Ammon's horn (tissue), 1 donor: ENCODE results near the gene CRTAC1.
"Not testable (repeated sequence)": the region's sequence is repeated elsewhere in the genome, so short reads cannot be mapped to it uniquely, and the experiment has no call there.

Experiments used
- DNase-seq: peaks from one replicate; pipeline ENCODE4 v3.0.0-alpha.2; 2016; ENCODE audit warnings: low spot score

CRTAC1 gene

DNA sequence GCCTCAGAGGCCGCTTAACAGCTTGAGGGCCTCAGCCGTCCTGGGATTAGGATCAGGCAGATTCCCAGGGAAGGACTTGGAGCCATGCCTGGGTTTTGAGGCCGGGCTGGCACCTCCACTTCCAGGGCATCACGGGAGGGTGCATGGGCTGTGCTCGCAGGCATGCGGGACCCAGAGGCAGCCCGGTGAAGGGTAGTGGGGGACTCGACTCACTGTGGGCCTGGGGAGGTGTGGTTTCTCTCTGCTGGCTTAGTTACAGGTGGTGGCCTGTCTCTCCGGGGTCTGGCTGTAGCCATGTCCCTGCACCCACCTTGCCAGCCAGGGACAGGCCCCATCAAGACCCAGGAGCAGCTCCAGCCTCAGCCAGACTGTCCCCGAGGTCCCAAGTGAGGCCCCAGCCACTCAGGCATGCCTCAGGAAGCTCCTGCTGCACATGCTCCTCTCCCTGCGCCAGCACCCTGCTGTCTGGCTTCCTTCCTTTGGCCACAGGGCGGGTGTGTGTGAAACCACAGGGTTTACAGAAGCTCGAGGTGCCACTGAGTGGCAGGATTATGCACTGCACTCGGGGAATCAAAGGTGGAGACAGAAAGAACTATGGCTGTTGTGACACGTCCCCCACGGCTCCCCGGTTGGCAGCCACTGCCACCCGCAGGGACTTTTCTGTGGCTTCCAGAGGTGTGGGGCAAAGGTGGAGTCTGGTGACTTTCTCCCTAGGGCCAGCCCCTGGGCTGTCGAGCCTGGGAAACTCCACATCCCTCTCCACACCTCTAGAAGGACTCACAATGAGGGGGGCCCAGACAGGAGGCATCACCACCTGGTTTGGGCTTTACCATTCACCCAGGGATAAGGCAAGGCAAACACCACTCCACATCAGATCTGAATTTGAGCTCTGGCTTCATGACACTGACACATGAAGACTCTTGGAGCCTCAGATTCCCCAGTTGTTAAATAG lies 161.1 kb downstream of the CRTAC1 start:
- peak; percentile 92 for DNase-seq

DNA sequence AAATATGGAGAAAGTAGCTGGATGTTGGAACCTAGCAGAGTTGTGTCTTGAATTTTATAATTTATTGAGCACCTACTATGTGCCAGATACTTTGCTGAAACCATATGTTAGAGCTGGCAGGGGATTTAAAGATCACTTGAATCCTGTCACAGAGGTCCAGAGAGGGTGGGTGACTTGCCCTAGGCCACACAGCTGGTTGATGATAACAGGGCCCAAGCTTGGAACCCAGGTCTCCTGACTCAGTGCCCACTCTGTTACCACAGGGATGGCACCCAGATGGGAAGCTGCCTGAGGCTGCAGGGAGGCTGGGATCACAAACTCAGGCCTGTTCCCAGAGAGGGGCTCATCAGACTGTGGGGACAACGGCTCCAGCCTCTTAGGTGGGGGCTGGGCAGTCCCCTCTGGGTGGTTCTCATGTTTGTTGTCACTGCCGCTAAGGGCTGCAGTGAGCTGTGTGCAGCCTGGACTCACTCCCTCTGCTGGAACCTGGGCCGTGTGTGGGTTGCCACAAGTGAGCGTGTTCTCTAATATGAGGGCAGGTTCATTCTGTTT lies 162.2 kb downstream of the CRTAC1 start:
- no peak for DNase-seq

DNA sequence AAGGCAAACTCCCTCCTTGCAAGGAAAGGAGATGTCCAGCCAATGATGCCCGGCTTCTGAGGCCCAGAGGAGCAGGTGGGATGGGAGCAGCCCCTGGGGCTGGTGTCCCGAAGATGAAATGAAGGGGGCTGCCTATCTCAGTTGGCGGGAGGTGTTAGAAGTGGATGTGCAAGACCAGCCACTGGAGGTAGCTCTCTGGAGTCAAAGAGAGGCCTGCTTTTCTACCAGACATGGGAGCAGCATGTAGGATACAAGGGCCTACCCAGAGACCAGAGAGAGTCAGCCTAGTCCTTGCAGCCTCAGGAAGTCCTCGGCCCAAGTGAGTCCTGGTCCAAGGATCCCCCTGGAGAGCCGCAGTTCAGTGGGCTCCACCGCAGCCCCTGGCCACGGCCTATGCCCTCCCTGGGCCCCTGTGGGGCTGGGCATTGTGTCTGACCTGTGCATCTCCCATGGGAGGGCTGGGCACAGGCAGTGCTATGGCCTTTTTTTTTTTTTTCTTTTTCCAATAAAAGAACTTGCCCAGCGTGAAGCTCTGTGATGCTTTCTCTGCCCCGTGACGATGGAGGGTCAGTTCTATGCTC lies 163.1 kb downstream of the CRTAC1 start:
- DNase-seq = no peak

DNA sequence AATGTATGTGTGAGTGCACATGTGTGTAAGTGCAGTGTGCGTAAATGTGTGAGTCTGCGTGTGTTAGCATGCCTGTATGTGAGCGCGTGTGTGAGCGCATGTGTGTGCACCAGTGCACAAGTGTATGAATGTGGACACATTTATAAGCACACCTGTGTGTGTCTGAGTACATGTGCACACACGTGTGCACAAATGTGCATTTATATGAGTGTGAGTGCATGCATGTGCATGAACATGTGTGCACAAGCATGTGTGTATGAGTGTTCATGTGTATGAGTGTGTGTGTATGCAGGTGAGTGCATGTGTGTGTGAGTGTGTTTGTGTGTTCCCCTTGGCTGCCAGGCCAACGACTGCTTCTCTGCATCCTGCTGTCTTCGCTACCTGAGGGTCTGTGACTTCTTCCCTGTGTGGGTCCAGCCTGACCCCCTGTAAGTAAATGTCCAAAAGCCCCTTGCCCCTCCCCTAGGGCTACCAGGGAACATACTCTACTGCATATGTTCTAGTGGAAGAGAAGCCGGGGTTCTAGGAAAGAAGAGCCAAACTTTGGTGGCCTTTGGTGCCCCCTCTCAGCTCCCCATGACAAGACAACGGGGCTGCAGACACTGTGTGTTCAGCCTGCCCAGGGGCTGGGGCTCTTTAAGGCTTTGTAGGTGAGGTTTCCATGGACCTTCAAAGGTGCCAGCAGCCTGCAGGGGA lies 163.7 kb downstream of the CRTAC1 start:
- no peak for DNase-seq

DNA sequence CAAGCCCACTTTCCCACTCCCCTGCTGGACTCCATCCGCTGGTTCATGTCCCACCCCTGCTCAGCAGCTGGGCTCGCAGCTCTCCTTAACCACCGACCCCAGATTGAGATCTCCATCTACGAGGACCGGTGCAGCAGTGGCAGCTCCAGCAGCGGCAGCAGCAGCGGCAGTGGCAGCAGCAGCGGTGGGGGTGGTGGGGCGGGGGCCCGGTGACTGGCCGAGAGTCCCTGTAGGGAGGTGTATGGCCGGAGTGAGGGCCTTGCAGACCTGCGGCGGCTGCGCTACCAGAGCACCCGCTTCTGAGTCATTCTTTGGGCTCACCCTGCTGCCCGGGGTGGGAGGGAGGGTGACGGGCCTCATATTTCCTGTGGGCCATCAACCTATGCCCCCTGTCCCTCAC lies 164.9 kb downstream of the CRTAC1 start:
- no peak for DNase-seq

DNA sequence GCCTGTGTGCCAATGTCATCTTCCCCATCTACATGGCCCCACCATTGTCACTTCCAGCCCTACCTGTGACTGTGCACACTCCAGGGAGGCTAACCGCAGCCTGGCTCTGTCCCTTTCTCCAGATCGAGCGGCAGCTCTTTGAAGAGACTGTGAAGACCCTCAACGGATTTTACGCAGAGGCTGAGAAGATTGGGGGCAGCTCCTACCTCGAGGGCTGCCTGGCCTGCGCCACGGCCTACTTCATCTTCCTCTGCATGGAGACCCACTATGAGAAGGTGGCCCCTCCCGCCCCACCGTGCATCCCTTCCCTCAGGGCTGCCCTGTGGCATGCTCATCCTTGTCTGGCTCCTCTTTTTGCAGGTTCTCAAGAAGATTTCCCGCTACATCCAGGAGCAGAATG lies 166.6 kb downstream of the CRTAC1 start:
- no peak for DNase-seq

DNA sequence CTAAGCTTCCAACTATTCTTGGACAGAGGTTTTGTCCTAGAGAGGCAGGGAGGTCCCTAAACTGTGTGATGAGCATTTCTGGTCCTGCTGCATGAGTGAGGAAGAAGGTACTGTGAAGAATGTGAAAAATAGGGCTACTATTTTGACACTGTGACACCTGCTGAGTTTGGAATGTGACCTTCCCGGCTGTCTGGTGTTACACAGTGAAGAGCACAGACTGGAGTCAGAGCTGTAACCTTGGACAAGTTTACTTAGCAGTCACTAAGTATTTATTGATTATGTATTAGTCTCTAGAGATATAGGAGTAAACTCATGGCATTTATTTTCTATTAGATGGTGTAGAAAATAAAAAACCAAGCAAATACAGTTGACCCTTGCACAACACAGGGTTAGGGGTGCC lies 168.5 kb downstream of the CRTAC1 start:
- no peak for DNase-seq

DNA sequence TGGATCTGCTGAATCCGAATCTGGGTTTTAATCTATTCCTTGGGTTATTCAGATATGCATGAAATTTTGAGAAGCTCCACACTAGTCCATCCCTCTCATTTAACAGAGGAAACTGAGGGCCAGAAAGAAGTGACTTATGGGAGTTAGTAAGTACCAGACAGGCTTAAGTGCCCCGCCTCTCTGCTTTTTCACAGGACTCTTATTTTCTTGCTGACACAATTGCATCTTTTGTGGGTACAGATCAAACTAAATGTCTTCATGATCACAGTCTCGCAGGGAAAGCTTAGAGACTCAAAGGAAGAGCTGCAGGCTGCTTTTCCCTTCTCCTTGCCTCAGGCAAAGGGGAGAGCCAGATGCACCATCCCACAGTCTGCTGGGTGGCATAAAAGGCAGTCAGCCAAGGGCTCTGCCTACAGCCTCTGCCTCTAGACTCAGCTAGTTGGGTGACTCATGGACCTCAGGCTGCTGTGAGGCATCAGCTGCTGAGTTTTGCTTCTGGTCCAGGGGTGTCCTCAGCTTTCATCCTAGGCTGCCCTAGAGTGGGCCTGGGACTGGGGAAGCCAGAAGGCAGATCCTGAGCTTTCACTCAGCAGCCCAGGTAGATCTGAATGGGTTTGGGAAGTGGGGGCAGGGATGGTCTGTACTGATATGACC lies 169.2 kb downstream of the CRTAC1 start:
- DNase-seq = peak; percentile 72

DNA sequence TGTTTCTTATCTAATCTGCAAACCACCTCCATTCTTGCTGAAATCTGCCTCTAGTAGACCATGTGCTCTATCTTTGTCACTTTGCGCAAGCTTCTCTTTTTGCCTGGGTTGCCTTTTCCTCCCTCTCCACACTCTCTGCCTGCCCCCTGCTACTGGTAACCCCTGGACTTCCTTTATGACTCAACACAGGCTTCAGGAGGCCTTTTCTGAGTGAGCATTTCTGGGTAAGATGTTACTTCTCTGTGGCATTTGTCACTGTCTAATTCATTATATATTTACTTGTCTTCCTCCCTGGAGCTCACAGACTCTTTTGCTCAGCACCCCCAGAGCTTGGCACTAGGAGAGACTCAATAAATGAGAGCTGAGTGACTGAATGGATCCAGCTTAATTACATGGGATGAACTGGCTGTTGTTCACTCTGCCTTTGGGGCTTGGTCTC lies 172.4 kb downstream of the CRTAC1 start:
- DNase-seq = peak; percentile 35

DNA sequence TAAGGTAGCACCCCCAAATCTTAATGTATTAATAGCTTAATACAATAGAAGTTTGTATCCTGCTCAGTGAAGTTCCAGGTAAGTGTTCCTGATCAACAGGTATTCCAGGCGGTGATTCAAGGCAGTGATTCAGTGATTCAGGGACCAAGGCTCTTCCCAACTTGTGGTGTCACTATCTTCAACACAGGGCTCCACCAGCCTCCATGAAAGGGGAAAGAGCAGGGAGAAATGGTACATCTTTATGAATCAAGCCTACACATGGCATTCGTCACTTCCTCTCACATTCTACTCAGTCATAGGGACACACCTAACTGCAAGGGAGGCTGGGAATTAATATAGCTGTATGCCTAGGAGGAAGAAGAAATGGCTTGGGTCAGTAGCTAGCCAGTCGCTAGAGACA lies 175.7 kb downstream of the CRTAC1 start:
- DNase-seq = no peak

DNA sequence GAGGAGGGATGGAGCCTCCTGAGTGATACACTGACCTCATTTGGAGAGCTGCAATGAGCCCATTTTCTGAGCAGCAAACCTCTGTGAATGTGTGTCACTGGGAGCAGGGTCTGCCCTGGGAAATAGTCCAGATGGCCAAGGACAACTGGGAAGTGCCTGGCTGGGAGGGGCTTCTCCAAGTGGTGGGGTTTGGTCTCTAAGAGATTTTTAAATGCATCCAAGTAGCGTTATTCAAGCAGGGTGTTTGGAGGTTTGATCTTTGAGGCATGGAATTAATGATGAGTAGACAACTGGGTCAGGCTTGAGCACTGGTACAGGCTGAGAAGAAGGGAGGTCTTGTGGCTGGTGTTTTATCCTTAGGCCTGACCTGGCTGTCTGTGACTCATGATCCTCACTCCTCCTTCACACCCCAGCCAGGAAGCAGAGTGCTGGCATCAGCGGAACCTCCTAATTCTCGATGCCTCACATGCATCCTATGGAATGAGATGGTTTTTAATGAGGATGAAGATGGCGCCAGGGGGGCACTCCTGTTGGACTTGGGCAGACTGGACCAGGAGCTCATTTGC lies 177.5 kb downstream of the CRTAC1 start:
- DNase-seq = no peak

DNA sequence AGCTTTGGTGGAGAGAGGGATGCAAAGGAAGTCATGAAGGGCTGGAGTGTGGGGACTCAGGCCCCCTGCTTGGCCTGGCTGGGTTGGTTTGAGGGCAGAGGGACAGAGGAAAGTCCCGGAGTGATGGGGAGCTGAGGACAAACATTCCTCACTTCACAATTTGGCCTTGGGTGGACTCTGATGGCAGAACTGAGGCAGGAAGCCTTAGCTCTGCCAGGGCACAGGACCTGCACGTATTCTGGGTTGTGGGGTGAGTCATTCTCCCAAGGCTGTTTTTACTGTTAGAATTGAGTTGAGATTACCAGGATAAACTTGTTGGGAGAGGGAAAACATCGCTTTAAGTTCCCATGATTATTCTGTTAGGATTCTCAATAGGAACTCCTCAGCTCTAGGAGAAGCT lies 178.1 kb downstream of the CRTAC1 start:
- no peak for DNase-seq

DNA sequence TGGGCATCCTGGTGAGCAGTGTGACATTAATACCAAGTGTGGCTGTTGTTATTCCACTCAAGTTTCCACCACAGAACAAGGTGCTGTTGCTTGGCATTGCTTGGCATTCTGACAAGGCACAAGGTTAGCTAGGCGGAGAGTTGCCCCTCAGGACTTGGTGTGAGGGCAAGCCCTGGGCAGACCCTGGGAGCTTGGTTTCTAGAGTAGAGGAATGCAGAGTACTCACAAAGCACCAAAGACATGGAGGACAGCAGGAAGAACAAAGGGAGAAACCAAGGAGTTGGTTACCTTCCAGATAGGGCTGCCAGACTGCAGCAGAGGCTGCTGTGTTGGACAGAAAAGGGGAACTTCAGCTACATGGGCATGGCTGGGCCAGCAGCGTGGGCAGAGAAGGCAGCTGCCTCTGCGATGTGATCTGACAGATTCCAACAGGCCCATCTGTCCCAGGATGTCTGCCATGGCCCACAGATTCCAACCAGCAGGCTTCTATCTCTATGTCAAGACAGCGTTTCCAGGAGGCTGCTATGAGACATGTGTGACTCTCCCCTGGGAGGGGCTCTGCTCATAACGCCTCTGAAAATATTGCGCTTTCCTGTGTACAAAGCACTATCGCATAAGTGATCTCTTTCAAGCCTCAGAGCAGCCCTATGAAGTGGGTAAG lies 178.9 kb downstream of the CRTAC1 start:
- peak; percentile 76 for DNase-seq

DNA sequence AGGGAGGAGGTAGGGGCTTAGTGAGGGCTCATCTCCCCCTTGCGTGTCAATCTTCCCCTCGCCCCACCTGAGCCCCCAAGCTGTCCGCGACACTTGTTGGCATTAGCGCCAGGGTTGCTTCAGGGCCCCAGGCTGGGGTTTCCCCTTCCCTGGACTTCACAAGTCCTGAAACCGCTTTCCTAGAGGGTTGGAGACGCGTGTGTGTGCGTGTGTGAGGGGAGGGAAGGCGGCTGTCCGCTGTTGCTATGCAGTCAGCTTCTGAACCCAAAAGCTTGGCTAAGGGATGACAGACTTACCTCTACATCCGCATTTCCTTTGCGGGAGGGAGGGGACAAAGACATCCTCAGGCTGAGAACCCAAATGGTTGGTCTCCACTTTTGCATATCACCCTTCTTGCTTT lies 180.0 kb downstream of the CRTAC1 start:
- DNase-seq = peak; percentile 32

DNA sequence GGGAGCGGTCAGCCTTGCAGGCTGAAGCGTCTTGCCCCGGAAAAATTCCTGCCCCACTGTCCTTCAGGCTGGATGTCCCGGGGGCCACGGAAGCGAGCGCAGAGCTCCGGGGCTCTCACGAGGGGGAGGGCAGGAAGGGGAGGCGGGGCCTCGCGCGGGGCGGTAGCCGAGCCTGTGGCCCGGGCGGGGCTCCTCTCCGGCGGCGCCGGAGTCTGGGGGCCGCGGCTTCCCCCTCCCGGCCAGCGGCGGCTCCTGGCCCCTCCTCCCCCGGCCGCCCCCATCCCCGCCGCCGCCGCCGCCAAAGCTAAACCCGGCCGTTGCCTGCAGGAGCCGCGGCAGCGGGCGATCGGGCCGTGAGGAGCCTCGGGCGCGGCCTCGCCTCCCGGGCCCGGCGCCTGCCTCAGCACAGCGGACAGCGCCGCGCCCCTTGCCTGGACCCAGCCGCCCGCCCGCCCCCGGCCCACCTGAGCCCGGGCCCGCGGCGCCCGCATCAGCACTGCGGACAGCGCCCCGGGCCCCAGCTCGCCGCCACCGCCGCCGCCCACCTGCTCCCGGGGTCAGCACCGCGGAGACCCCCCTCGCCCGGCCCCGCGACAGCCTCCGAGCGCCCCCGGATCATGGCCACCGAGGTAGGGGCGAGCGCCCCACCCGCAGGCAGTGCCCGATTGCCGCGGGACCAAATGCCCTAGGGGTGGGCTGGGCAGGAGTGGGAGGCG lies 180.6 kb downstream of the CRTAC1 start, which contains the start of gene GOLGA7B:
Gene GOLGA7B, plus strand, starts transcription at position 157 of the 716 bp plus-strand sequence. Its CDS starts 461 bp downstream, at position 618.
- peak; percentile 40 for DNase-seq

DNA sequence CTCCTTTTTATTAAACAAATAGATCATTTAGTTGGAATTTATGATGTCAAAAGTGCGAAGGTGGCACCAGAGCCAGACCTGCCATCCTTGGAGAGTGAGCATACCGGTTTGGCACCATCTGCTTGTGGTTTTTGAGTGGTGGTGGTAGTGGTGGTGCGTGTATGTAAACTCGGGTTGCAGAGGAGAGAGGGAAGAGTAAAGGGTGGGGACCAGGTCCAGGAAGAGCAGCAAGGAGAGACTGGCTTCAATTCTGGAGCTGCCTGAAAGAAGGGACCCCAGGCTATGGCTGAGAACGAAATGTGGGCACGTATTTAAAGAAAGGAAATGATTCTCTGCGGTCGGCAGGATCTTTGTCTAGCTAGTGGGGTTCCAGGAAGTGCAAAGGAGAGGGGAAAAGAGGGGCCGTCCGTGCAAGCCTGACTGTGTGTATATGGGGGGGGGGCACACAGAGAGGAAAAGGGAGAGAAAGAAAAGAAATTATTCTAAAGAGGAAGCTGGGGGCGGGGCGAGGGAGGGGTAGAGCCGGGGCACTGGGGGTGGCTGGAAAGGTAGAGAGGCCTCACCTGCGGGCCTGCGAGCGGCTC lies 181.2 kb downstream of the CRTAC1 start:
- no peak for DNase-seq

DNA sequence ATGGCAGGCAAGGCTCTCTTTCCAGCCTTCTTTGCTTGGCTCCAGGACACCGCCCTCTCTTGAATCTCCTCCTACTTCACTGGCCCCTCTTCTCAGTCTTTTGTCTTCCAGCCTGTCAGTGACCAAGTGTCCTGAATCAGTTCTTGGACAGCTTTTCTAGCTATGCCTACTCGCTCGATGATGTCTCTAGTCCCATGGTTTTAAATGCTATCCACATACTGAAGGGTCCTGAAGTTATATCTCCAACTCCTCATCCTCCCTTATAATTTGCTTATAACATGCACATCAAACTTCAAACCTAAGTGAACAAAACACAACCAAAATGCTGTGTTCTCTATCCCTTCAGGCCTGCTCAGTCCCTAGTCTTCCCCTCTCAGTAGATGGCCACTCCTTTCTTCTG lies 185.7 kb downstream of the CRTAC1 start:
- no peak for DNase-seq

DNA sequence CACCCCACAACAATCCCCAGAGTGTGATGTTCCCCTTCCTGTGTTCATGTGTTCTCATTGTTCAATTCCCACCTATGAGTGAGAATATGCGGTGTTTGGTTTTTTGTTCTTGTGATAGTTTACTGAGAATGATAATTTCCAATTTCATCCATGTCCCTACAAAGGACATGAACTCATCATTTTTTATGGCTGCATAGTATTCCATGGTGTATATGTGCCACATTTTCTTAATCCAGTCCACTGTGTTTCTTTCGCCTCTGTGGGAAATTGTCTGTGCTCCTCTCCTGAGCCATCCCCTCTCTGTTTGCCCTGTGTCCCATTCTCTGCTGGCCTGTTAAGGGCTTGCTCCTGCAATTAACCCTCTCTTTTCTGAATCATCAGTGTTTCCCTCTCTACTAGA lies 186.4 kb downstream of the CRTAC1 start:
- DNase-seq = not testable (repeated sequence)

DNA sequence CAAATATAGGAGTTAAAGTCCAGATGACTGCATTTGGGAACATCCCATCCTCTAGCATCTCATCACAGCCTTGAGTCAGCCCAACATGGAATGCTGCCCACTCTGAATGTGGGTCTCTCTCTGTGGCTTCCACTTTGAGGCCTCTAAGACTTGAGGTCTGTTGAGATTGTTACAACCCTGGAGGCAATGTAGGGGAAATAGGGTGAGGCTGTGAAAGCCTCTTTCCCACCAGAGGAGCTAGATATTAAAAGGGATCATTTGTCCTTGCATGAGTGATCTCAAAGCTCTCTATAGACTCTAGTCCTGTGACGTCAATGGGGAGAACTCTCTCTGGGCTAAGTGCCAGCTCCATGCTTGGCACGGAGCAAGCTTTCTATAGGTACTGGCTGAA lies 187.1 kb downstream of the CRTAC1 start:
- DNase-seq = no peak
